K562 (cell line): Measurements from ENCODE around the gene MAPK13. TPM values are rescaled to one million over a fixed set of nuclear protein-coding genes. Genes with fewer than 3 reads are reported as not detected.

Experiments
- CEBPZ ChIP-seq: fragments of 150-350 bp; IDR thresholded peaks from 2 replicates; pipeline ENCODE4 v1.6.1; 2014; ENCODE audit warnings: low read depth, mild to moderate bottlenecking, low read length, borderline replicate concordance
- FIP1L1 ChIP-seq: fragments of 200-400 bp; formaldehyde crosslinking; IDR thresholded peaks from 2 replicates; pipeline ENCODE4 v1.6.1; 2018; ENCODE audit warnings: mild to moderate bottlenecking, low read depth, low read length; ENCODE audit not compliant: poor library complexity, severe bottlenecking
- HNRNPUL1 ChIP-seq: fragments of 200-400 bp; formaldehyde crosslinking; IDR thresholded peaks from 2 replicates; pipeline ENCODE4 v1.6.1; 2017; ENCODE audit warnings: low read length
- SIRT6 ChIP-seq: IDR thresholded peaks from one replicate; pipeline ENCODE4 v1.6.1; 2012; ENCODE audit warnings: low read depth, mild to moderate bottlenecking, control low read depth, inconsistent platforms, low read length, moderate library complexity
- SRSF7 ChIP-seq: fragments of 200-400 bp; formaldehyde crosslinking; optimal IDR thresholded peaks from 2 replicates; pipeline ENCODE3; 2017; ENCODE audit warnings: mild to moderate bottlenecking, low read depth, low read length
- ZNF316 ChIP-seq: fragments of 450-650 bp; IDR thresholded peaks from 2 replicates; pipeline ENCODE4 v1.6.1; 2016
- polyA plus RNA-seq, 8 experiments: library from polyadenylated mRNA; depleted of rRNA in 4 of 8; stranded (reverse) in 5 of 8; unstranded in 3 of 8; fragments of >200 nt; fragmentation: Nextera tagmentation in 2 of 8; fragmentation: Illumina TruSeq in 1 of 8; extraction: Ambion mirVana in 2 of 8; extraction: Trizol in 1 of 8; gene quantifications; 2 replicates each; pipeline versions ENCODE4 v1.2.1 to v1.2.3, GENCODE V29; 2011 to 2014; ENCODE audit warnings: inconsistent platforms in 1 of 8, missing spikeins in 1 of 8
- total RNA-seq, 7 experiments: library from RNA; depleted of rRNA in 6 of 7; stranded (reverse); fragments of >200 nt in 6 of 7; fragmentation: Illumina TruSeq in 2 of 7; extraction: Trizol in 2 of 7; gene quantifications; 2 replicates each; pipeline versions ENCODE4 v1.2.1 to v1.2.3, GENCODE V29; 2011 to 2021; ENCODE audit warnings: low replicate concordance in 1 of 7
- TF ChIP-seq, protein P1 (sequence below): fragments of 250-450 bp; sonication (Bioruptor Pico); IDR thresholded peaks from 2 replicates; pipeline ENCODE4 v1.5.0; 2020; ENCODE audit warnings: mild to moderate bottlenecking, borderline replicate concordance
- TF ChIP-seq, protein P2 (sequence below): sonication (generic); formaldehyde crosslinking; IDR thresholded peaks from 2 replicates; pipeline ENCODE4 v1.4.0; 2020; ENCODE audit warnings: mild to moderate bottlenecking, missing genetic modification reagents

Gene MAPK13
- total and polyA plus RNA-seq, 9 of the 15 experiments (the other 6 are each of a cell fraction or from before 2014, with no cell fraction given): 0.03 to 2.3 (median 0.48) TPM; not detected in 1

DNA sequence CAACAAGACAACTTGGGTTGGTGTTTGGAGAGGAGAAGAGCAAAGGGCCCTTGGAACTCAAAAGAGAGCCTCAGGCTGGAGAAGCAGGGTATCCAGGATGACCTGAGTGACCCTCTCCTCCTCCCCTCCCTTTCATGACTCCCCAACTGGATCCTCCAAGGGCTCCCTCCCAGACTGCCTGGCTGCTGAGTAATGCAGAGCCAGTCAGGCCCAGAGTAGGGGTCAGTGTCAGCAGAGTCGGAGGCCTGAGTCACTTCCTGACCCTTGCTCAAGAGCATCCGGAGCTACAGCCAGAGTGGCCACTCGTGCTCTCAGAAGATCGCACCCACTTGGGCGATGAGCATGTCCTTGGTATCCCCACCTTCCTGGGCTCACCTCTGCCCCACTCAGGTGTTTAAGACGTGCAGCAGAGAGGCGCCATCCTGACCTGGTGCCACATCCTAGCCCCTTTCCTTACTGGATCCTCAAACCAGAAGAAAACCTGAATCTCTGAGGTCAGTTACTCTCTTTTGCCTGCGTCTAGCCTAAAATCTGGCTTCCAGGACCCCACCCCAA, 2.8 kb upstream of the MAPK13 start (continued):
- TF ChIP-seq CEBPZ (no peak), SRSF7 (no peak), ZNF316 (peak; percentile 80), SIRT6 (no peak), HNRNPUL1 (no peak), FIP1L1 (no peak)
- TF ChIP-seq, protein P1, sequence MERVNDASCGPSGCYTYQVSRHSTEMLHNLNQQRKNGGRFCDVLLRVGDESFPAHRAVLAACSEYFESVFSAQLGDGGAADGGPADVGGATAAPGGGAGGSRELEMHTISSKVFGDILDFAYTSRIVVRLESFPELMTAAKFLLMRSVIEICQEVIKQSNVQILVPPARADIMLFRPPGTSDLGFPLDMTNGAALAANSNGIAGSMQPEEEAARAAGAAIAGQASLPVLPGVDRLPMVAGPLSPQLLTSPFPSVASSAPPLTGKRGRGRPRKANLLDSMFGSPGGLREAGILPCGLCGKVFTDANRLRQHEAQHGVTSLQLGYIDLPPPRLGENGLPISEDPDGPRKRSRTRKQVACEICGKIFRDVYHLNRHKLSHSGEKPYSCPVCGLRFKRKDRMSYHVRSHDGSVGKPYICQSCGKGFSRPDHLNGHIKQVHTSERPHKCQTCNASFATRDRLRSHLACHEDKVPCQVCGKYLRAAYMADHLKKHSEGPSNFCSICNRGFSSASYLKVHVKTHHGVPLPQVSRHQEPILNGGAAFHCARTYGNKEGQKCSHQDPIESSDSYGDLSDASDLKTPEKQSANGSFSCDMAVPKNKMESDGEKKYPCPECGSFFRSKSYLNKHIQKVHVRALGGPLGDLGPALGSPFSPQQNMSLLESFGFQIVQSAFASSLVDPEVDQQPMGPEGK (CRISPR knock-in tag): no peak
- TF ChIP-seq, protein P2, sequence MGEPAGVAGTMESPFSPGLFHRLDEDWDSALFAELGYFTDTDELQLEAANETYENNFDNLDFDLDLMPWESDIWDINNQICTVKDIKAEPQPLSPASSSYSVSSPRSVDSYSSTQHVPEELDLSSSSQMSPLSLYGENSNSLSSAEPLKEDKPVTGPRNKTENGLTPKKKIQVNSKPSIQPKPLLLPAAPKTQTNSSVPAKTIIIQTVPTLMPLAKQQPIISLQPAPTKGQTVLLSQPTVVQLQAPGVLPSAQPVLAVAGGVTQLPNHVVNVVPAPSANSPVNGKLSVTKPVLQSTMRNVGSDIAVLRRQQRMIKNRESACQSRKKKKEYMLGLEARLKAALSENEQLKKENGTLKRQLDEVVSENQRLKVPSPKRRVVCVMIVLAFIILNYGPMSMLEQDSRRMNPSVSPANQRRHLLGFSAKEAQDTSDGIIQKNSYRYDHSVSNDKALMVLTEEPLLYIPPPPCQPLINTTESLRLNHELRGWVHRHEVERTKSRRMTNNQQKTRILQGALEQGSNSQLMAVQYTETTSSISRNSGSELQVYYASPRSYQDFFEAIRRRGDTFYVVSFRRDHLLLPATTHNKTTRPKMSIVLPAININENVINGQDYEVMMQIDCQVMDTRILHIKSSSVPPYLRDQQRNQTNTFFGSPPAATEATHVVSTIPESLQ (CRISPR knock-in tag): no peak
